GM19324 (cell line): ENCODE results near the gene ZNF816.
"Not testable (repeated sequence)": the region's sequence is repeated elsewhere in the genome, so short reads cannot be mapped to it uniquely, and the experiment has no call there.

Experiments
- ATAC-seq: cut with Tn5 transposase; IDR thresholded peaks from one replicate; pipeline ENCODE4 v1.9.1; 2021; ENCODE audit warnings: mild to moderate bottlenecking, moderate library complexity; ENCODE audit not compliant: unreplicated experiment, low FRiP score

ZNF816 gene

DNA sequence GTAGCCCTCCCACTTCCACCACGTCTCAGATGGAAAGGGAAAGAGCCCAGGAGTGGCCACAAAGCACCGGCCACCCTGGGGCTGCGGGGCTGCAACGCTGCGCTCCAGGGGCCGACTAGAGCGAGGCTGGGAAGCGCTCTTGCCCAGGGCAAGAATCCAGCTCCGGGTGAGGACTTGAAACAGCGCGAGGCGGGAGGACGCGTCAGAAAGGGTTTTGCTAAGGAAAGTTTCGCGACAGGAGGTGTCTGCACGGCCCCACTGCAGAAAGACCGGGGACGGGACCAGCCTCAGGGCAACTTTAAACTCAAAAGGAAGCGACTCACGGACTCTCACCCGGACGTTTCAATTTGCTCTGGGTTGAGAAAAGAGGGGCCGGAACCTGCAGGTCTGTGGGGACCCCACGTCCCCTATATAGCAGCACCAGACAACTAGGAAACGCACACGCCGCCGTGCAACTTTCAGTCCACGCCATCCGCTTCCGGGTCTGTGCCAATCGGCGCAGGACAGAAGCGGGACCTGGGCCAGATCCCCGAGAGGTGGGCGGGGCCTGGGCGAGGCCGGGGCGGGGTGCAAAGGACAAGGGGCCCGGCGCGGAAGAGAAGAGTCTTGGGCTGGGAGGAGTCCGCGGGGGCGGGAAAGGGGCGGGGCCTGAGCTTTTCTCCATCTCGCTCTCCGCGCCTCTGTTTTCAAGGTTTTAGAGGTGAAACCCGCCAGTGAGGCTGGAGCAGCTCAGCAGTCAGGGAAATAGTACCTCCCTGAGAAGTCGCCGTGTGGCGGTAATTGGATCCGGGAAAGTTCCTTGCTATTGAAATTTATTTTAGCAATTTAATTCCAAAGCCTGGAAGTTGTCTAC is at the start of gene ZNF816:
ZNF816 (minus strand) TSS at position 488 of the 853 bp plus-strand sequence. CDS start 6,792 bp downstream, outside the sequence.
- peak; percentile 98 for ATAC-seq

DNA sequence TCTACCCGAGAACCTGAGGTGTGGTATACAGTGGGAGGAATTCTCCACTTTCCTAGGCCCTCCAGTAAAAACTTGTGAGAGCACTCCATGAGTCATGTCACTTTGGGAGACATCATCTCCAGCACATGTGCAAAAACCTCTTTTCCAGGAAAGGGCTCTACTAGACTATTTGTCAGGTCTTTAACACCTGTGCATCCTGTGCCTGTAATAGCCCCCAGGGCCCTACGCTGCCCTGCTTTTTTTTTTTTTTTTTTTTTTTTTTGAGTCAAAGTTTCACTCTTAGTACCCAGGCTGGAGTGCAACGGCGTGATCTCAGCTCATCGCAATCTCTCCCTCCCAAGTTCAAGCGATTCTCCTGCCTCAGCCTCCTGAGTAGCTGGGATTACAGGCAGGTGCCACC is 49.3 kb upstream of the ZNF816 start:
- ATAC-seq = no peak

DNA sequence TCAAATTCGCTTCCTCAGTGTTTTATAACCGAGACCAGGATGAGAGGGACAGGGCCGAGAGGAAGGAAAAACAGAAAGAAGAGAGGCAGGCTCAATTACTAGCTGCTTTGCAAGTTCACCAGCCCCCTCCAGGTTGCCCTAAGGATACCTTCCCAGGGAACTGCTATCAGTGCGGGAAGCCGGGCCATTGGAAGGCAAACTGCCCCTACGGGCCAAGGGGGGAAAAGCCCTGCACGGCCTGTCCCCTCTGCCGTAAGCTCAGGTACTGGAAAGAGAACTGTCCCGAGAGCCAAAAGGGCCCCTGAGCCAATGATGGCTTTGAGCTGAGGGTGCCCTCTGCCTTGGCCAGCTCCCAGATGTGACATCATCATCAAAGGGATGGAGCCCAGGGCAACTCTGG is 47.8 kb upstream of the ZNF816 start:
- ATAC-seq = no peak

DNA sequence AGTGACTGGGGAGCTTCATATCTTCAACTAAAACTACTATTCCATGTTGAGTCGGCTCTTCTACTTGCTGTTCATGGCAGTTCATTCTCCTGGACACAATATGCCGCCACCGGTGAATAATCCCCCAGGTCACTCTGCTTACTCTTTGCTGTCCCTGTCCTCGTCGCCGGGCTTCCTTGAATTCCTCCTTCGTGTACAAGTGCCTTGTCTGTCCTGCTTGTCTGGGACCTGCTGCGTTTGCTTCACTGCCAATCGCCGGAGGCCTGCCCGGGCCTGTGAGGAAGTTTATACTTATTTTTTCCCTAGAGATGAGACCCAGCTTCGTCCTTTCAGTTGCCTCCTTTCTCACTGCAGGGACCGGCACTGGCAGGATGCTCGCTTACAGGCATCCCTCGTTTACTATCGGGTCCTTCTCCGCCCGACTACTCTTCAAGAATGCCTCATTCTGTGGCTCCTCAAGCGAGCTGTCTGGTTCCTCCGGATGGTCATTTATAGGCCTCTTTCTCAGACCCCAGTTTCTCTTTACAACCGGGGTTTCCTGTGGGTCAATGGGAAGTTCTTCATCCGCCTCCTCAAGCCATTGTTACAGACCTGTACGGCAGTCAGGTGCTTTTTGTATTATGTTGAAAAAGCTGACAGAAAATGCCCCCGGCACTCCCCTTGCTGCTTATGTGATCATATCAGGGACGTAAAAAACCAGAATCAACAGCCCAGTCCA is 45.5 kb upstream of the ZNF816 start:
- ATAC-seq = no peak

DNA sequence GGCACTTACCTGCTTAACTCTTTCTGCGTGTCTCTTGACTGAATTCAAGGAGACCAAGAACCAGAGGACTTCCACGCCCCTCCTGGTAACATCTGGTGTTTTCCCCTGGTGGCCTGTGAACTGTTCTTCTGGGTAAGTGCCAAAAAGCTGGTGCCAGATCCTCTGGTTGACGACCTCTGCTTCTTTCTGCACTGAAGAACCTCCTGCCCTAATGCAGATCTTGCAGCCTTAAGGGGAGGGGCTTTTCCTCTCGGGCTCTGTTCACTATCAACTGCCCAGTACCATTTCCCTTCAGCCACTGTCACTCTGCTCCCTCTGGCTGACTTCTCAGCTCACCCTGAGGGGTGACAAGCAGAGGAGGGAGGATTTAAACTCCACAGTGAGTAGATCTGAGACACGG is 44.9 kb upstream of the ZNF816 start:
- ATAC-seq = no peak

DNA sequence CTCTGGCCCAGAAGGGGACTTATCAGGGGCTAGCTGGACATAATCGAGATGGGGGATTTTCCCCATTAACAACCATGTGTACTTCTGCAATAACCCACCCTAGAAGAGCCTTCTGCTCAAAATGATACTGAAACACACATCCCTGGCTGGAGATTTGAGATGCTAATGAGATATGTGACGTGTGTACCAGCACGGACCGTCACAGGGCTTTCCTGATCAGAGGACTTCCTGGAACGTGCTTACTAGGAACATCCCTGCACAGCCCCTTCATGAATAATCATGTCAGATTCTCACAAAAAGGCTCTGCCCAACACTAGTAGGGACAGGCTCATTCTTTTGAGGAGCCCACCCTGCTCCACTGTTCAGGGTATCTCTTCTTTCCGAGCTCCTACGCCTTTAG is 44.5 kb upstream of the ZNF816 start:
- no peak for ATAC-seq

DNA sequence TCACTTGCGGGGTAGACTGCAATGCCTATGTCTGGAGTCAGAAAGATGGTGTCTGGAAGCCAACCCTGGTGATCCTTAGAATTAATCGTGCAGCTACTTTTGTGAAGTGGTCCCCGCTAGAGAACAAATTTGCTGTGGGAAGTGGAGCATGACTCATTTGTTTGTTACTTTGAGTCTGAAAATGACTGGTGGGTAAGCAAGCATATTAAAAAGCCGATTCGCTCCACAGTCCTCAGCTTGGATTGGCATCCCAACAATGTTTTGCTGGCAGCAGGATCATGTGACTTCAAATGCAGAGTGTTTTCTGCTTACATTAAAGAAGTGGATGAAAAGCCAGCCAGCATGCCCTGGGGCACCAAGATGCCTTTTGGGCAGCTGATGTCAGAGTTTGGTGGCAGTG is 41.6 kb upstream of the ZNF816 start:
- ATAC-seq = no peak

DNA sequence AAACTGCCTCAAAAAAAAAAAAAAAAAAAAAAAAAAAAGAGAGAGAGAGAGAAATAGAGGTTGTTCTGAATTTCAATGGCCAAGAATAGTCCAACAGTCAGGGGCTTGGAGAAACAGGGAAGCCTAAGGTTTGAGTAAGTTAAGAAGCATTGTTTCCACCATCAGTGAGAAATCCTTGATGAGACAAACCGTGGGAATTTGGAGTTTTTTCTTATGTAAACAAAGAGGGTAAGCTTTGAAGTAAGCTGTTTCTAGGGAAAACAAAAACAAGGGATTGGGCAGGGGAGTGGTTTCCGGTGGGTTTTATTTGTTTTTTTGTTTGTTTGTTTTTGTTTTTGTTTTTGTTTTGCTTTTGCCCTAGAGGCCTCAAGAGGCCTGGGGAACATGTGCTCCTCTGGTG is 39.8 kb upstream of the ZNF816 start:
- ATAC-seq = no peak

DNA sequence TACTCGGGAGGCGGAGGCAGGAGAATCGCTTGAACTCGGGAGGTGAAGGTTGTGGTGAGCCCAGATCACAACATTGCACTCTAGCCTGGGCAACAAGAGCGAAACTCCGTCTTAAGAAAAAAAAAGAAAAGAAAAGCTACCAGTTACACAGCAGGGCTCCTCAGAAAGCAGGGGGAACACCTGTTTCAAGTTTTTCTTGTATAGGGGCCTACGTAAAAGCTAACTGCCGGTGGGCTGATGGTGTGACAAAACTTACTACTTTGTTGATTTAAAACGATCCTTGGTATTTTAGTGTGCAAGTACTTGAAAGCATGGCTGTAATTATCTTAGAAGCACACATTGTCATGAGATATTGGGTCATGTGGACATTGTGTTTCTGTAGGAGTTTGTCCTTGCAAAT is 35.3 kb upstream of the ZNF816 start:
- no peak for ATAC-seq

DNA sequence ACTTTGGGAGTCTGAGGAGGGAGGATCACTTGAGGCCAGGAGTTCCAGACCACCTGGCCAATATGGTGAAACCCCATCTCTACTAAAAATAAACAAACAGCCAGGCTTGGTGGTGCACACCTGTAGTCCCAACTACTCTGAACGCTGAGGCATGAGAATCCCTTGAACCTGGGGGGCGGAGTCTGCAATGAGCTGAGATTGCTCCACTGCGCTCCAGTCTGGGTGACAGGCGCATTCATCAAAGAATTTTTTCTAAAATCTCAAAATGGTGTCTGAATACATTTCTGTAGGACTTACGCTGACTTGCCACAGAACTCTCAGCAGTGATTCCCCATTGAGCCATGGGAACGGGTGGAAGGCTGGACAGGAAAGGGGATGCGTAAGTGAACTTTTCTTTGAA is 33.0 kb upstream of the ZNF816 start:
- no peak for ATAC-seq

DNA sequence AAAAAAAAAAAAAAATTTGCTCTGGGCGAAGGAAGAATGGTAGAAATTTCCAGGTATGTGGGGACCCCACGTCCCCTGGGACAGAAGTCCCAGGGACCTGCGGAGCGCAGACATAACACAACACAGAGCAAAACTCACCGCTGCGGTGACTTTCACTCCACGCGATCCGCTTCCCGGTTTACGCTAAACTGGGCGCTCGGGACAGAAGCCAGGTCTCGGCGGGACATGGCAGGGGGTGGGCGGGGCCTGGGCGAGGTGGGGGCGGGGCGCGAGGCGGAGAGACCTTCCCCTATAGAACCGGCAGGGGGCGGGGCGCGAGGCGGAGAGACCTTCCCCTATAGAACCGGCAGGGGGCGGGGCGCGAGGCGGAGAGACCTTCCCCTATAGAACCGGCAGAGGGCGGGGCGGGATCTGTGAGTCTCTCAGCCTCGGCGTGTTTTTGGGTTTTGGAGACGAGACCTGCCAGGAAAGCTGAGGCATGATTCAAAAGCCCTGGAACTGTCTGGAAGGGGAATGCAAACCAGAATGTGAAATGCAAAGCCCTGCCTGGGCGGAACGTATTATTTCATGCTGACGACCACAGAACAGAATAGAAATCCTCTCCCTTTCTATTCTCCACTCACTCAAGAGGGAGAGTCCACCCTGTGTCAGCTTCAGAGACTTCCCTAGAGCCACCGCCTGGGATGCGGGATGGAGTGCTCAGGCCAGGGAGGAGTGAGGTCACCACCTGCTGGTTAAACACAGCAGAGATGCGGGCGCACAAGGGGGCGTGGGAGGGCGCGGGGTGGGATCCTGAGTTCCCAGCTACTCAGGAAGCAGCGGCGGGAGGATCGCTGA is 30.9 kb upstream of the ZNF816 start:
- no peak for ATAC-seq

DNA sequence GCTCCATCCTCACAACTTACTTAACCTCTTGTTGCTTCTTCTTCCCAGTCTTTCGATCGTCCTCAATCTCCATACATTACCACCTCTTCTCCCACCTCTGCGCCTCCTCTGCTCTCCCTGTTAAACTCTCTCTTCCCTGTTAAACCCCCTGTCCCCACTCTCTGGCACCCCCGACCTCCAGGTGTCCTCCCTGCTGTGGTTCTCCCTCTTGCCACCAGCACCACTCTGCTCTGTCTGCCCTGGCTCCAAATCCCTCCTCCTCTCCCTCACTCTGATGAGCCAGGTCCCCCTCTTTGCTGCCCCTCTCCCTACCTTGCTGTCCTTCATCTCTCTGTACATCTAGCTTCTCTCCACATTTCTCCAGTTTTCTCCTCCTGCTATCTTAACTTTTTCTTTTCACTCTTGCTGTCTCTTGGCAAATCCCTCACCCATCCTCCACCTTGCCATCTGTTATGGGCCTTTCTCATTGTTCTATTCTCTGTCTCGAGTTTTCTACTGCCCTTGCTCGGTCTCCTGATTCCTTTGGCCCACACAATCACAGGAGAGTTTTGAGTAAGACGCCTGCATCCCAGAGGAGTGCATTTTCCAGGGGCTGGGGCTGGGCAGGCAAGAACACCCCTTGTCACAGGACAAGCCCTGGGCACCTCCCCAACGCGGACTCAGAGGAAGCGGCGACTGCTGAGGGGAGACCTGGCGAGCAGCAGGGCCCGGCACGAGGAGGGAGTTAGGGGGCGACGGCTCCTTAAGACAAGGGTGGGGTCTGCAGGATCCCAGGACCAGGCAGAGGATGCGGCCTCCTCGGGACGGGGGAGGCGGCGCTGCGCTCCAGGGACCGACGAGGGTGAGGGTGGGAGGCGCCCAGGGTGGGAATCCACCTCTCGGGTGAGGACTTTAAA is 29.7 kb upstream of the ZNF816 start:
- no peak for ATAC-seq

DNA sequence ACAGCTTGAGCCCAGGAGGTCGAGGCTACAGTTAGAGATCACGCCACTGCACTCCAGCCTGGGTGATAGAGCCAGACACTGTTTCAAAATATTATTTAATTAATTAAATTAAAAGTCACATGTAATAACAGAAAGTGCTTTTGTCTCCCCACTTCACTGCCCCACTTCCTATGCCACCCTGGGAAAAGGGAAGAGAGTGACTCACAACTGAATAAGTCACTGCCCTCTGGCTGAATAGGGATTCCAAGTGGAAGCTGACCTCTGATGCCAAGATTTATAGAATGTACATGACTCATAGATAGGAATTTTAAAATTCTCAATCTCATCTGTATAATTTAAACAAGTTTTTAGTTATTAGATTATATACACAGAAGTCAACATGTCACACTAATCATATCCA is 28.8 kb upstream of the ZNF816 start:
- ATAC-seq = no peak

DNA sequence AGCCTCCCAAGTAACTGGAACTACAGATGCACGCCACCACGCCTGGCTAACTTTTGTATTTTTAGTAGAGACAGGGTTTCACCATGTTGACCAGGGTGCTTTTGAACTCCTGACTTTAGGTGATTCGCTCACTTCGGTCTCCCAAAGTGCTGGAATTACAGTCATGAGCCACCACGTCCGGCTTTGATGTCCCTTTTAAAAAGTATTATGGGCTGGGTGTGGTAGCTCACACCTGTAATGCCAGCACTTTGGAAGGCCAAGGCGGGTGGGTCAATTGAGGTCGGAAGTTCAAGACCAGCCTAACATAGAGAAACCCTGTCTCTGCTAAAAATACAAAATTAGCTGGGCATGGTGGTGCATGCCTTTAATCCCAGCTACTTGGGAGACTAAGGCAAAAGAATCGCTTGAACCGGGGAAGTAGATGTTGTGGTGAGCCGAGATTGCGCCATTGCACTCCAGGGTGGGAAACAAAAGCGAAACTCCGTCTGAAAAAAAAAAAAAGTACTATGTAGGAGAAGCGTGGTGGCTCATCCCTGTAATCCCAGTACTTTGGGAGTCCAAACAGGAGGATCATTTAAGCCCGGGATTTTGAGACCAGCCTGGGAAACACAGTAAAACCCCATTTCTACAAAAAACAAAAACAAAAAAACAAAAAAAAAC is 28.2 kb upstream of the ZNF816 start:
- ATAC-seq = no peak

DNA sequence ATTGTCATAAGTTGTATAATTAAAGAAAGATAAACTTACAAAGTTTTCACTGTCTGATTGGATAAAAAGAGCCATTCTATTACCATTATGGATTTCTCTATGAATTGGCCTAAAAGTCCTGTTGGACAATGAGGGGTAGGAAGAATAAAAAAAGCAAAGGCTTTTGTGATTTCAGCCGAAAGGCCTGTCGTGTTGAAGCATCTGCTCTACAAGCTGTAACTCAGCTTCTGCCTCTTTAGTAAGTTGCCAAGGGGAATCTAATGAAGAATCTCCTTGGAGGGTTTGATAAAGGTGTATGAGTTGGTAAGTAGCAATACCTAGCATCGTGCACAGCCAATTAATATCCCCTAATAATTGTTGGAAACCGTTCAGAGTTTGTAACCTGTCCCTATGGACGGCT is 25.8 kb upstream of the ZNF816 start:
- no peak for ATAC-seq

DNA sequence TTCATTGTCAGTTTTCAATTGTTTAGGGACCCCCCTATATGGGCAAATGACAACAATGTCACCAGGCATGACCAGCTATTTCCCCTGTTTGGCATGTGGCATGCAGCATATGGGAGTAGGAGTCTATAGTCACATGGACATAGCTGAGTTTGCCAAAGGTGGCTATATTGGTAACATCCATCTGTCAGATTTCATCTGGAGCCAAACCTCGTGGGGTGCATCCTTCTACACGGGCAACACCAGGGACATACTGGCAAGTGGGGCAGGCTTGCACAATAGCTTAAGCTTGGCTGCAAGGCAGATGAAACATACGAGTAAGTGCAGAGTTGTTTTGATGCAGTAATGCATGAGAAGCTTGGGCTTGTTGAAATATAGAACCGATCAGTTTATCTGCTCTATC is 24.5 kb upstream of the ZNF816 start:
- ATAC-seq = no peak

DNA sequence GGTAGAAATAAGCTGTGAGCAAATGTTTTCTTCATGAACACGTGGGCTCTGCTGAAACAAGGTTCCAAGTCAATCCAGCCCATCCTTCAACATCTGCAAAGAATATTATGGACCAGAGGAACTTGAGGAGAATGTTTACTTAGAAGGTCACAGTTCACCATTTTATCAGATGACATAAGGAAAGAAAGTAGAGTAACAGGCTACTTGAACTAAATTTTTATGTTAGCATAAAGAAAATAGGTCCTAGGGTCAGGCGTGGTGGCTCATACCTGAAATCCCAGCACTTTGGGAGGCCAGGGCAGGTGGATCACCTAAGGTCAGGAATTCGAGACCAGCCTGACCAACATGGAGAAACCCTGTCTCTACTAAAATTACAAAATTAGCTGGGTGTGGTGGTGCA is 20.5 kb upstream of the ZNF816 start:
- ATAC-seq = not testable (repeated sequence)

DNA sequence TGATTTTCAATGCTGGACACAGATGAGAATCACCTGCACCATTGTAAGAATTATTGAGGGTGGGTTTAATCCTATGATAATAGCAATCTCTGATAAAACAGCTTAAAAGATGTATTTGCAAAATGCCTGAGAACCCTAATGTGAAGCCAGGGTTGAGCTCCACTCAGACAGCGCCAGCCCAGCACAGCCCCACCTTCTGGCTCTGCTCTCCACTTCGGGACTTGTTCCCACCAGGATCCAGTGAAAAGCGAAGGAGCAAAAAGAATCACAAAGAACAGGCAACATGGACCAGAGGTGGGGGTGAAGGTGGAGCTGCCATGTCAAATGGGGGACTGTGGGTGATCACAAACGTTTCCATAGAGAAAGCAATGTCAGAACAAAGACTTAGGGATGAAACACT is 18.6 kb upstream of the ZNF816 start:
- ATAC-seq = no peak

DNA sequence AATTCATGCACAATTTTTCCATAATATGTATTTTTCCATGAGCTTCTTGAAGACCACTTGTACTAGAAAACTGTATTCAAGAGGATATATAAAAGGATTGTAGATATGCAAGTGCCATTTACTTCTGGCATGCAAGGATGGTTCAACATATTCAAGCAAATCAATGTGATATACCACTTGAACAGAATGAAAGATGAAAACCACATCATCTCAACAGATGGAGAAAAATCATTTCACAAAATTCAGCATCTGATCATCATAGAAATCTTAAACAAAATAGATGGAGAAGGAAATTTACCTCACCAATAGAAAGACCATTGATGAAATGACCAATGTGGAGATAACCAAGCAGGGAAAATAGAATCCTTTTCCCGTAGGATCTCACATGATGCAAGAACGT is 5.1 kb upstream of the ZNF816 start:
- no peak for ATAC-seq

DNA sequence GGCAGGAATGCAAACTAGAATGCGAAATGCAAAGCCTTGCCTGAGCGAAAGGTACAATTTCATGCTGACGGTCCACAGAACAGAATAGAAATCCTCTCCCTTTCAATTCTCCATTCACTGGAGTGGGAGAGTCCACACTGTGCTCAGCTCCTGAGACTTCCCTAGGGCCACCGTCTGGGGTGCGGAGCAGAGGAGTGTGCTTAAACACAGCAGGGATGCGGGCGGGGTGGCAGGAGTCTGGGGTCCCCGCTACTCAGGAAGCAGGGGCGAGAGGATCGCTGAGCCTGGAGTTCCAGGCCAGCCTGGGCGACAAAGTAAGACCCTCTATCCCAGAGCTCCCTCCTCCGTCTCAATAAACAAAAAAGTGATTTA is 552 bp upstream of the ZNF816 start:
- ATAC-seq = peak; percentile 23
